Upper lobe of left lung (tissue), 6 donors: ENCODE data around the gene ABCF1. TPM values are rescaled to one million over a fixed set of nuclear protein-coding genes. Genes with fewer than 3 reads are reported as not detected.
"Not testable (repeated sequence)": the region's sequence is repeated elsewhere in the genome, so short reads cannot be mapped to it uniquely, and the experiment has no call there.

ENCODE experiments used
- ATAC-seq, 2 donors: fragments of 200-7000 bp; cut with Tn5 transposase; one replicate each; pipeline ENCODE4 v1.9.1; 2022; ENCODE audit warnings: mild to moderate bottlenecking in 2 of 2, moderate library complexity in 2 of 2; ENCODE audit not compliant: low FRiP score in 2 of 2
- DNase-seq, 2 donors: peaks; one replicate each; pipeline ENCODE4 v3.0.0-alpha.2; 2019 to 2020
- H3K27ac ChIP-seq, 4 donors: fragments of 200-600 bp; sonication (generic); one replicate each; pipeline ENCODE4 v1.5.1; 2016 to 2019
- H3K27me3 ChIP-seq, 4 donors: fragments of 200-600 bp; sonication (generic); one replicate each; pipeline ENCODE4 v1.5.1; 2017 to 2019
- H3K36me3 ChIP-seq, 4 donors: fragments of 200-600 bp; sonication (generic); one replicate each; pipeline ENCODE4 v1.5.1; 2016 to 2019
- H3K4me1 ChIP-seq, 4 donors: fragments of 200-600 bp; sonication (generic); one replicate each; pipeline ENCODE4 v1.5.1; 2018 to 2019
- H3K4me3 ChIP-seq, 4 donors: fragments of 200-600 bp; sonication (generic); one replicate each; pipeline ENCODE4 v1.5.1; 2017 to 2019; ENCODE audit warnings: mild to moderate bottlenecking in 2 of 4, moderate library complexity in 1 of 4
- H3K9me3 ChIP-seq, 4 donors: fragments of 200-600 bp; sonication (generic); one replicate each; pipeline ENCODE4 v1.5.1; 2018 to 2019
- EP300 ChIP-seq, 4 donors: sonication (generic); formaldehyde crosslinking; IDR thresholded peaks; one replicate each; pipeline ENCODE4 v1.5.1; 2017; ENCODE audit warnings: antibody characterized with exemption in 4 of 4, control low read depth in 2 of 4
- POLR2A ChIP-seq, 4 donors: fragments of 450-650 bp; IDR thresholded peaks; one replicate each; pipeline ENCODE4 v1.5.1; 2016 to 2017; ENCODE audit warnings: antibody characterized with exemption in 4 of 4, mild to moderate bottlenecking in 2 of 4
- POLR2AphosphoS5 ChIP-seq, 2 donors: sonication (generic); formaldehyde crosslinking; IDR thresholded peaks; one replicate each; pipeline ENCODE4 v1.5.1; 2017; ENCODE audit warnings: antibody characterized with exemption in 2 of 2
- WGBS, 2 donors: methylation state at CpG; one replicate each; pipeline ENCODE4 v1.1.5; 2017 to 2018; 5-methylcytosine and 5-hydroxymethylcytosine counted together
- total RNA-seq, 6 donors: library from RNA; depleted of rRNA in 4 of 6; stranded (reverse); fragments of >200 nt in 4 of 6; gene quantifications; one replicate each; pipeline versions ENCODE4 v1.1.0 to v1.2.1, GENCODE V29; 2016 to 2021
- TF ChIP-seq, protein P1 (sequence below), 6 experiments: fragments of 450-650 bp in 4 of 6; fragments of 200-600 bp in 2 of 6; sonication (generic) in 2 of 6; IDR thresholded peaks; one replicate each; pipeline ENCODE4 v1.5.1; 2016 to 2019; ENCODE audit warnings: antibody characterized with exemption in 6 of 6
- donor health status: DM: no; HTN: no; CAD: no; lungs with moderate emphysema.
- donor health status: DM: no; HTN: yes; CAD: no; lungs with severe emphysema.

Gene ABCF1
- total RNA-seq, 6 donors from 2014 or later = 41.2 to 57.6 (median 52.9) TPM

DNA sequence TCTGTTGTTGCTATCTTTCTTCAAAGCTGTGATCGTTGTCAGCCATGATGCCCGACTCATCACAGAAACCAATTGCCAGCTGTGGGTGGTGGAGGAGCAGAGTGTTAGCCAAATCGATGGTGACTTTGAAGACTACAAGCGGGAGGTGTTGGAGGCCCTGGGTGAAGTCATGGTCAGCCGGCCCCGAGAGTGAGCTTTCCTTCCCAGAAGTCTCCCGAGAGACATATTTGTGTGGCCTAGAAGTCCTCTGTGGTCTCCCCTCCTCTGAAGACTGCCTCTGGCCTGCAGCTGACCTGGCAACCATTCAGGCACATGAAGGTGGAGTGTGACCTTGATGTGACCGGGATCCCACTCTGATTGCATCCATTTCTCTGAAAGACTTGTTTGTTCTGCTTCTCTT is 19.3 kb downstream of the ABCF1 start:
- TF ChIP-seq EP300 (IDR thresholded peaks at IDR 0.05) (no peak), POLR2A (IDR thresholded peaks at IDR 0.05) (no peak), POLR2AphosphoS5 (IDR thresholded peaks at IDR 0.05) (no peak)
- TF ChIP-seq, protein P1, sequence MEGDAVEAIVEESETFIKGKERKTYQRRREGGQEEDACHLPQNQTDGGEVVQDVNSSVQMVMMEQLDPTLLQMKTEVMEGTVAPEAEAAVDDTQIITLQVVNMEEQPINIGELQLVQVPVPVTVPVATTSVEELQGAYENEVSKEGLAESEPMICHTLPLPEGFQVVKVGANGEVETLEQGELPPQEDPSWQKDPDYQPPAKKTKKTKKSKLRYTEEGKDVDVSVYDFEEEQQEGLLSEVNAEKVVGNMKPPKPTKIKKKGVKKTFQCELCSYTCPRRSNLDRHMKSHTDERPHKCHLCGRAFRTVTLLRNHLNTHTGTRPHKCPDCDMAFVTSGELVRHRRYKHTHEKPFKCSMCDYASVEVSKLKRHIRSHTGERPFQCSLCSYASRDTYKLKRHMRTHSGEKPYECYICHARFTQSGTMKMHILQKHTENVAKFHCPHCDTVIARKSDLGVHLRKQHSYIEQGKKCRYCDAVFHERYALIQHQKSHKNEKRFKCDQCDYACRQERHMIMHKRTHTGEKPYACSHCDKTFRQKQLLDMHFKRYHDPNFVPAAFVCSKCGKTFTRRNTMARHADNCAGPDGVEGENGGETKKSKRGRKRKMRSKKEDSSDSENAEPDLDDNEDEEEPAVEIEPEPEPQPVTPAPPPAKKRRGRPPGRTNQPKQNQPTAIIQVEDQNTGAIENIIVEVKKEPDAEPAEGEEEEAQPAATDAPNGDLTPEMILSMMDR (IDR thresholded peaks at IDR 0.05) = no peak
- no peak overlapping the region for H3K4me3 ChIP-seq
- 77 to 89% methylated on average over 5 to 8 of the region's 8 CpGs for WGBS, 2 donors
- ATAC-seq (peak in 1 of 2 donors; percentile 32), DNase-seq (no peak)
- H3K27ac ChIP-seq = peak overlapping the region; percentile 39 to 73 (median 66)
- H3K4me1 ChIP-seq = peaks cover 0 to 33% (median 16%) of the 10 kb centered on the region in 4 donors
- H3K9me3 ChIP-seq = no peaks in the 10 kb centered on the region
- H3K27me3 ChIP-seq = no peaks in the 10 kb centered on the region
- H3K36me3 ChIP-seq = peaks cover 26 to 92% (median 63%) of the 10 kb centered on the region in 4 donors

DNA sequence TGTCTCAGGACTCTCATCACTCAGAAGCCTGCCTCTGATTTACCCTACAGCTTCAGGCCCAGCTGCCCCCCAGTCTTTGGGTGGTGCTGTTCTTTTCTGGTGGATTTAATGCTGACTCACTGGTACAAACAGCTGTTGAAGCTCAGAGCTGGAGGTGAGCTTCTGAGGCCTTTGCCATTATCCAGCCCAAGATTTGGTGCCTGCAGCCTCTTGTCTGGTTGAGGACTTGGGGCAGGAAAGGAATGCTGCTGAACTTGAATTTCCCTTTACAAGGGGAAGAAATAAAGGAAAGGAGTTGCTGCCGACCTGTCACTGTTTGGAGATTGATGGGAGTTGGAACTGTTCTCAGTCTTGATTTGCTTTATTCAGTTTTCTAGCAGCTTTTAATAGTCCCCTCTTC is 19.8 kb downstream of the ABCF1 start:
- no peak overlapping the region for H3K4me3 ChIP-seq
- H3K9me3 ChIP-seq = no peaks in the 10 kb centered on the region
- H3K27me3 ChIP-seq = no peaks in the 10 kb centered on the region
- H3K27ac ChIP-seq = peak overlapping the region; percentile 39 to 73 (median 66)
- peak in 1 of 2 donors; percentile 68 for DNase-seq
- ATAC-seq = peak; percentile 61 to 79
- peaks cover 0 to 33% (median 16%) of the 10 kb centered on the region in 4 donors for H3K4me1 ChIP-seq
- TF ChIP-seq, protein P1 (IDR thresholded peaks at IDR 0.05) = no peak
- no peak for TF ChIP-seq POLR2A (IDR thresholded peaks at IDR 0.05)
- no peak for TF ChIP-seq POLR2AphosphoS5 (IDR thresholded peaks at IDR 0.05)
- TF ChIP-seq EP300 (IDR thresholded peaks at IDR 0.05) = no peak
- WGBS, 2 donors = 39 to 44% methylated on average over 1 of the region's 1 CpG
- H3K36me3 ChIP-seq = peaks cover 21 to 88% (median 58%) of the 10 kb centered on the region in 4 donors

DNA sequence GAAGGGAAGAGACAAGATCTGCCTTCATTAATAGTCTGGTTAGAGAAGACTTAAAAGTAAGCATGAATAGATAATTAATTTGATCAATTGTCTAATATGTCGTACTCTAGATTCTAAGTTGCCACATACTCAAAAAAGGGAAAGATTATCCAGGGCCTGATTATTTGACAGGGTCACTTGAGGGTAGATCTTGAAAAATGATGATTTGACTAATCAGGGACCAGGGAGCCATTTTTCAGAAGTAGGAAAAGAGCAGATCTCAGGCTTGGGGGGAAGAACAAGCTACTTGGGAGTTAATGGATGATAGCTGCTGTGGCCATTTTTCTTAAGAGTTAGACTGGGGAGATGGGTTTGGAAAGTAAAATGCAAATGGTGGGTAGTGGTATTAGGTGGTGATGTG is 21.0 kb downstream of the ABCF1 start:
- Histone ChIP-seq H3K27me3 (no peaks in the 10 kb centered on the region), H3K36me3 (peaks cover 13 to 75% (median 46%) of the 10 kb centered on the region in 4 donors), H3K9me3 (no peaks in the 10 kb centered on the region), H3K27ac (peak overlapping the region; percentile 39 to 73 (median 66)), H3K4me3 (no peak overlapping the region), H3K4me1 (peaks cover 0 to 33% (median 17%) of the 10 kb centered on the region in 4 donors)
- ATAC-seq (no peak), DNase-seq (no peak)
- WGBS, 2 donors = 90 to 91% methylated on average over 1 of the region's 1 CpG
- no peak for TF ChIP-seq EP300 (IDR thresholded peaks at IDR 0.05)
- TF ChIP-seq, protein P1 (IDR thresholded peaks at IDR 0.05) = no peak
- TF ChIP-seq POLR2A (IDR thresholded peaks at IDR 0.05) = no peak
- TF ChIP-seq POLR2AphosphoS5 (IDR thresholded peaks at IDR 0.05) = no peak

DNA sequence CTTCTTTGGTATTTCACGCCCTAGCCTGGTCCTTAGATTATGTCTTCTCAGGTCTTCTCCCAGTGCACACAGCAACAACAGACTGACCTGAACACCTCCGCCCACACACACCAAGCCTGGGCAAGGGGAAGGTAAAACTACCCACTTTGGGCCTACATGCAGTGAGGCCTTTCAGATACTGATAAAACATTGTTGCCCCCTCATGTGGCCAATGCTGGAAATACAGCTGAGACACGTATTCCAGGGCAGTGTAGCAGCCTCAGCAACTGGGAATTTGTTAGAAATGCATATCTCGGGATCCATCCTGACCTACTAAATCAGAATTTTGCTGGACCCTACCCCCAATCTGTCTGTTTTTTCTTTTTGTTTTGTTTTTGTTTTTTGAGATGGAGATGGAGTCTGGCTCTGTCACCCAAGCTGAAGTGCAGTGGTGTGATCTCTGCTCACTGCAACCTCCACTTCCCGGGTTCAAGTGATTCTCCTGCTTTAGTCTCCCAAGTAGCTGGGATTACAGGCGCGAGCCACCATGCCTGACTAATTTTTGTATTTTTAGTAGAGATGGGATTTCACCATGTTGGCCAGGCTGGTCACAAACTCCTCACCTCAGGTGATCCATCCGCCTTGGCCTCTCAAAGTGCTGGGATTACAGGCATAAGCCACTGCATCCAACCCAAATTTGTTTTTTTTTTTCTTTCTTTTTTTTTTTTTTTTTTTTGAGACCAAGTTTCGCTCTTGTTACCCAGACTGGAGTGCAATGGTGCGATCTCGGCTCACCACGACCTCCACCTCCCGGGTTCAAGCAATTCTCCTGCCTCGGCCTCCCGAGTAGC is 26.3 kb downstream of the ABCF1 start:
- TF ChIP-seq POLR2A (IDR thresholded peaks at IDR 0.05) = peak in 1 of 4 donors; percentile 12
- TF ChIP-seq, protein P1 (IDR thresholded peaks at IDR 0.05) = peak; percentile 81 to 88 (median 86)
- peak; percentile 91 for ATAC-seq
- H3K4me3 ChIP-seq, H3K9me3 ChIP-seq, H3K27me3 ChIP-seq, H3K4me1 ChIP-seq: not testable (repeated sequence)
- 68 to 78% methylated on average over 15 of the region's 15 CpGs for WGBS, 2 donors
- DNase-seq = peak in 1 of 2 donors; percentile 80
- peaks cover 13 to 51% (median 33%) of the 10 kb centered on the region in 4 donors for H3K36me3 ChIP-seq
- H3K27ac ChIP-seq = peak overlapping the region in 1 of 4 donors; percentile 14
